CD4-positive, alpha-beta T cell treated with Interleukin-6 for 4 hours (primary cell): ENCODE results near the gene NCSTN.

ENCODE experiments used
- DNase-seq: peaks from one replicate; pipeline ENCODE4 v3.0.0-alpha.2; 2020; ENCODE audit warnings: mixed read lengths

The NCSTN gene

GRCh38 chr1:160407839-160408801 is 64.9 kb downstream of the NCSTN start:
- DNase-seq, result no peak
